Cardiac septum (tissue), 1 donor: Measurements from ENCODE around the gene DCDC2B. TPM values are rescaled to one million over a fixed set of nuclear protein-coding genes. Genes with fewer than 3 reads are reported as not detected.
"Not testable (repeated sequence)": the region's sequence is repeated elsewhere in the genome, so short reads cannot be mapped to it uniquely, and the experiment has no call there.

Source experiments
- DNase-seq: peaks from one replicate; pipeline ENCODE4 v3.0.0-alpha.2; 2020; ENCODE audit warnings: low spot score
- intact Hi-C: fragments of 100-400 bp; cut with DNase I; formaldehyde crosslinking; loops from one replicate; pipeline ENCODE4 v1.14.0; 2022
- total RNA-seq: library from RNA; stranded (reverse); fragmentation: NEBNext Ultra II Directional; extraction: Animal tissue kit (Norgen Biotek cat#: 25700); gene quantifications from one replicate; pipeline ENCODE4 v1.2.1, GENCODE V29; 2021
- donor health status: DM: no; HTN: no; CAD: no.

DCDC2B gene
- total RNA-seq, 1 donor from 2014 or later = not detected

GRCh38 chr1:32247983-32248889 is 39.3 kb downstream of the DCDC2B start:
- intact Hi-C loops = no loop called here
- peak; percentile 93 for DNase-seq

GRCh38 chr1:32249831-32250525 is 41.1 kb downstream of the DCDC2B start:
- intact Hi-C loops = loop anchor here (2.0 kb wide), 1 partner anchor 41 kb away; no protein-coding TSS in a partner anchor
- DNase-seq = peak; percentile 83

- intact Hi-C loops = loop anchor here (2.0 kb wide), 1 partner anchor 40 kb away; no protein-coding TSS in a partner anchor
- DNase-seq = no peak
Observed at GRCh38 chr1:32250893-32251716, 42.2 kb downstream of the DCDC2B start, which contains the start of gene LCK. TSS of gene LCK (plus strand) at chr1:32251265. CDS start at chr1:32274330, 23,065 bp downstream.

- no peak for DNase-seq
Observed at GRCh38 chr1:32255072-32256071, 46.5 kb downstream of the DCDC2B start.

GRCh38 chr1:32256473-32257226 is 47.8 kb downstream of the DCDC2B start:
- intact Hi-C loops = no loop called here

More at GRCh38 chr1:32255072-32256071, 46.5 kb downstream of the DCDC2B start:
- intact Hi-C loops = no loop called here

GRCh38 chr1:32257227-32257508 is 48.3 kb downstream of the DCDC2B start:
- intact Hi-C loops = no loop called here

More at GRCh38 chr1:32256473-32257226, 47.8 kb downstream of the DCDC2B start:
- DNase-seq = no peak

GRCh38 chr1:32263236-32263593 is 54.3 kb downstream of the DCDC2B start:
- intact Hi-C loops, DNase-seq: not testable (repeated sequence)

More at GRCh38 chr1:32257227-32257508, 48.3 kb downstream of the DCDC2B start:
- no peak for DNase-seq

GRCh38 chr1:32263744-32264143 is 54.9 kb downstream of the DCDC2B start:
- intact Hi-C loops = no loop called here
- DNase-seq = no peak

Other genes starting within 250 kb of the DCDC2B start
- gene KHDRBS1, start 195.2 kb upstream of the DCDC2B start, total RNA-seq = 73.1 TPM
- 7.1 TPM for gene TMEM39B, start 136.2 kb upstream of the DCDC2B start, total RNA-seq
- 81.4 TPM for gene KPNA6, start 101.0 kb upstream of the DCDC2B start, total RNA-seq
- 24.5 TPM for gene TXLNA, start 29.4 kb upstream of the DCDC2B start, total RNA-seq
- gene CCDC28B, start 8.5 kb upstream of the DCDC2B start, total RNA-seq = 10.2 TPM
- gene IQCC, start 3.4 kb upstream of the DCDC2B start, total RNA-seq = 0.78 TPM
- gene TMEM234, start 13.3 kb downstream of the DCDC2B start, total RNA-seq = 12.3 TPM
- 91.5 TPM for gene EIF3I, start 13.3 kb downstream of the DCDC2B start, total RNA-seq
- 5.4 TPM for gene FAM167B, start 38.1 kb downstream of the DCDC2B start, total RNA-seq
- 0.54 TPM for gene LCK, start 42.2 kb downstream of the DCDC2B start, total RNA-seq
- 29.9 TPM for gene HDAC1, start 83.0 kb downstream of the DCDC2B start, total RNA-seq
- 12.0 TPM for gene MARCKSL1, start 127.1 kb downstream of the DCDC2B start, total RNA-seq
- gene FAM229A, start 153.4 kb downstream of the DCDC2B start, total RNA-seq = 3.2 TPM
- gene TSSK3, start 153.4 kb downstream of the DCDC2B start, total RNA-seq = 2.6 TPM
- gene BSDC1, start 185.4 kb downstream of the DCDC2B start, total RNA-seq = 41.3 TPM